Central memory CD8-positive, alpha-beta T cell (primary cell): ENCODE results near the gene R3HDM4.

Experiments
- ATAC-seq: fragments of 150-1000 bp; cut with Tn5 transposase; replicated peaks from 2 replicates; pipeline ENCODE4 v1.10.0; 2022; ENCODE audit warnings: mild to moderate bottlenecking, moderate FRiP score, moderate number of reproducible peaks; ENCODE audit not compliant: poor library complexity, severe bottlenecking; ENCODE audit errors: extremely low read depth
- DNase-seq, 2 donors: peaks; one replicate each; pipeline ENCODE4 v3.0.0; 2021; ENCODE audit warnings: low spot score in 2 of 2
- H3K27ac Mint-ChIP-seq: one replicate; pipeline ENCODE4 v1.8.0; 2022; ENCODE audit warnings: low read depth, mild to moderate bottlenecking, moderate library complexity, mixed read lengths
- H3K27me3 Mint-ChIP-seq: one replicate; pipeline ENCODE4 v1.8.0; 2022; ENCODE audit warnings: mixed read lengths
- H3K36me3 Mint-ChIP-seq: one replicate; pipeline ENCODE4 v1.8.0; 2022; ENCODE audit warnings: mild to moderate bottlenecking, moderate library complexity, mixed read lengths; ENCODE audit not compliant: insufficient read depth
- H3K4me1 Mint-ChIP-seq: one replicate; pipeline ENCODE4 v1.8.0; 2022; ENCODE audit warnings: mixed read lengths
- H3K4me3 Mint-ChIP-seq: one replicate; pipeline ENCODE4 v1.8.0; 2022; ENCODE audit warnings: mild to moderate bottlenecking, moderate library complexity, mixed read lengths
- H3K9me3 Mint-ChIP-seq: one replicate; pipeline ENCODE4 v1.8.0; 2022; ENCODE audit warnings: mixed read lengths

R3HDM4 gene

DNA sequence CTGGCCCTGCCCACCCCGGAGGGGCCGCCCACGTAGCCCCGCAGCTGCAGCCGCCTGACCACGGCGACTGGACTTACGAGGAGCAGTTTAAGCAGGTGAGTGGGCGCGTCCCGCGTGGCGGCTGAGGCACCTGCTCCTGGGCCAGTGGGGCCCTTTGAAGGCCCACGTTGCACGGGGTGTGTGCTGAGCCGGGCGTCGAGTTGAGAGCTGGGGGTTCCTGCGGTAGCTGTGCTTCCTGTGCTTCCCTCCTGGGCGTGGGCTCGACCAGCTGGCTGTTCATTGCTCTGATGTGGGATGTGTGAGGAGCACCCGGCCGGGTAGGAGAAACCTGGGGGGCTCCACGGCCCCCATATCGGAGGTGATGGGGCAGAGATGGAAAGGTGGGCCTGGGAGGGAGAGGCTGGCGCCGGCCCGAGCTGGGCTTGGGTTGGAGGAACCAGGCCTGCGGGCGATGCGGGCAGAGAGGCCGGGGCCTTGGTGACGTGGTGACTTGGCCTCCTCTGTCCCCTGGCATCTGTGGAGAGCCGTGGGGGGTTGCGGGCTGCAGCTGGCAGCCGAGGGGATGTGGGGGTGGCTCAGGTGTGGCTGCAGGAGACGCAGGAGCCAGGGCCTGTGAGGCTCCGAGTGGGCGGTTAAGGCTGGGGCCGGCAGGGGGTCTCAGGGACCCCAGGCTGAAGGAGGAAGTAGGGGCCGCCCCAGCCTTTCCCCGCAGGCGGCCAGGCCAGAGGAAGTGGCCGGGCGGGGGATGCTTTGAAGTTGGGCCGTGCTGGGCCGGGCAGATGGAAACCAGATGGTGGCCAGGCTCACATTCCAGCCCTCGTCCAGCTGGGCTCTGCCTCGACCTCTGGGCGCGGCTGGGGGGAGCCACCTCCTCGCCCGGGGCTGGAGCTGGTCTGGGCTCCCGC is 19.9 kb upstream of the R3HDM4 start:
- peaks cover 4% of the 10 kb centered on the region for H3K36me3 Mint-ChIP-seq
- H3K9me3 Mint-ChIP-seq, result no peaks in the 10 kb centered on the region
- no peaks in the 10 kb centered on the region for H3K27me3 Mint-ChIP-seq
- peak overlapping the region; percentile 68 for H3K27ac Mint-ChIP-seq
- H3K4me3 Mint-ChIP-seq, result peak overlapping the region; percentile 63
- DNase-seq, result no peak
- ATAC-seq, result no peak
- H3K4me1 Mint-ChIP-seq, result peaks cover 14% of the 10 kb centered on the region

DNA sequence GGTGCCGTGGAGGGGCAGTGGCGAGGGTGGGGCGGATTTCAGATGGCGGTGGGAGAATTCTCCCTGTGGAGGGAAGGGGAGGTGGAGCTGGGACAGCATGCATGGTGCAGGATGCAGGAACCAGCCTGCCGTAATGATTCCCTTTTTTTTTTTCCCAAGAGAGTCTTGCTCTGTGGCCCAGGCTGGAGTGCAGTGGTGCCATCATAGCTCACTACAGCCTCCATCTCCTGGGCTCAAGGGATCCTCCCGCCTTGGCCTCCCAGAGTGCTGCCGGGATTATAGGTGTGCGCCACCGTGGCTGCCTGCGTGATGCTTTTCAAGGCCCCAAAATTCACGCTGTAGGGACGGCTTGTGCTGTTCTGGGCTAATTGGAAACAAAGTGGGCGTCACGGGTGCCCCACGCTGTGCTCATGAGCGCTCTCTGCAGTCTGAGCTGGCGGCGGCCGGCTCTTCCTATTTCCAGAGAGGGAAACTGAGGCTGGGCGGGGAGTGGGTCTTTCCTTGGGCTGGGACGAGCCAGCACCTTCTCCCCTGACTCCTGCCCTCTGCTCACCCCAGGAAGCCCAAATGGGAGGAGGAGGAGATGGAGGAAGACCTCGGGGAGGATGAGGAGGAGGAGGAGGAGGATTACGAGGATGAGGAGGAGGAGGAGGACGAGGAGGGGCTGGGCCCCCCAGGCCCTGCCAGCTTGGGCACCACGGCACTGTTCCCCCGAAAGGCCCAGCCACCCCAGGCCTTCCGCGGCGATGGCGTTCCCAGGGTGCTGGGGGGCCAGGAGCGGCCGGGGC is 19.0 kb upstream of the R3HDM4 start:
- Mint-ChIP-seq H3K4me1 (peaks cover 10% of the 10 kb centered on the region), H3K4me3 (peak overlapping the region; percentile 25), H3K27me3 (no peaks in the 10 kb centered on the region), H3K27ac (peak overlapping the region; percentile 68), H3K36me3 (peaks cover 3% of the 10 kb centered on the region), H3K9me3 (no peaks in the 10 kb centered on the region)
- DNase-seq (no peak), ATAC-seq (no peak)

DNA sequence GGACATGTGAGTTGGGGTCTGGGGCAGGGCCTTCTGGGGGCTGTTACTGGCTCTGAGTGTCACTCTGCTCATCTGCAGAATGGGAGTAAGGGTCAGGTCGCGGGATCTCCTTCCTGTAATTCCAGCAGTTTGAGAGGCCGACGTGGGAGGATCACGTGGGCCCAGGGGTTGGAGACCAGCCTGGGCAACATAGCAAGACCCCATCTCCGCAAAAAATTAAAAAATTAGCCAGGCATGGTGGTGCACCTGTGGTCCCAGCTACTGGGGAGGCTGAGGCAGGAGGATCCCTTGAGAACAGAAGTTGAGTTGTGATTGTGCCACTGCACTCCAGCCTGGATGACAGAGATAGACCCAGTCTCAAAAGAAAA is 16.9 kb upstream of the R3HDM4 start:
- no peak overlapping the region for H3K4me3 Mint-ChIP-seq
- H3K36me3 Mint-ChIP-seq, result peaks cover 4% of the 10 kb centered on the region
- no peaks in the 10 kb centered on the region for H3K27me3 Mint-ChIP-seq
- peaks cover 10% of the 10 kb centered on the region for H3K4me1 Mint-ChIP-seq
- ATAC-seq (no peak), DNase-seq (no peak)
- no peak overlapping the region for H3K27ac Mint-ChIP-seq
- no peaks in the 10 kb centered on the region for H3K9me3 Mint-ChIP-seq

DNA sequence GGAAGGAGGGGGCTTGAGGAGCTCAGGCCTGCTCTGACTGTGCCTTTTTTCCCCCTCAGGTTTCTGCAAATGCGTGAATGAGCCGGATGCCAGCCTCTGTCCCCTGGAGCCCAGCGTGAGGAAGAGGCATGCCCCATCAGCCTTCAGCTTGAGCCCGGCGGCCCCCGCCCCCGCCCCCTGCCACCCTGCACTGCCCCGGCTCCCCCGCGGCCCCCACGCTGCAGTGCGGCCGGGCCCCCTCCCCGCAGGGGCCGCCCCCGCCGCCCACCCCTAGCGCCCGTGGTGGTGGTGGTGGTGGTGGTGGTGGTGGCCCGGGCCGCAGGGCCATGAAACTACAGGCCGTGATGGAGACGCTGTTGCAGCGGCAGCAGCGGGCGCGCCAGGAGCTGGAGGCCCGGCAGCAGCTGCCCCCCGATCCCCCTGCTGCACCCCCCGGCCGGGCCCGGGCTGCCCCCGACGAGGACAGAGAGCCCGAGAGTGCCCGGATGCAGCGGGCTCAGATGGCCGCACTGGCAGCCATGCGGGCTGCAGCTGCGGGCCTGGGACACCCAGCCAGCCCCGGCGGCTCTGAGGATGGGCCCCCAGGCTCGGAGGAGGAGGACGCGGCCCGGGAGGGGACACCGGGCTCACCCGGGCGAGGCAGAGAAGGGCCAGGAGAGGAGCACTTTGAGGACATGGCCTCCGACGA is 16.3 kb upstream of the R3HDM4 start:
- Mint-ChIP-seq H3K36me3 (peaks cover 4% of the 10 kb centered on the region), H3K9me3 (no peaks in the 10 kb centered on the region), H3K4me3 (no peak overlapping the region), H3K27me3 (no peaks in the 10 kb centered on the region), H3K27ac (no peak overlapping the region), H3K4me1 (peaks cover 10% of the 10 kb centered on the region)
- ATAC-seq, result no peak
- no peak for DNase-seq

DNA sequence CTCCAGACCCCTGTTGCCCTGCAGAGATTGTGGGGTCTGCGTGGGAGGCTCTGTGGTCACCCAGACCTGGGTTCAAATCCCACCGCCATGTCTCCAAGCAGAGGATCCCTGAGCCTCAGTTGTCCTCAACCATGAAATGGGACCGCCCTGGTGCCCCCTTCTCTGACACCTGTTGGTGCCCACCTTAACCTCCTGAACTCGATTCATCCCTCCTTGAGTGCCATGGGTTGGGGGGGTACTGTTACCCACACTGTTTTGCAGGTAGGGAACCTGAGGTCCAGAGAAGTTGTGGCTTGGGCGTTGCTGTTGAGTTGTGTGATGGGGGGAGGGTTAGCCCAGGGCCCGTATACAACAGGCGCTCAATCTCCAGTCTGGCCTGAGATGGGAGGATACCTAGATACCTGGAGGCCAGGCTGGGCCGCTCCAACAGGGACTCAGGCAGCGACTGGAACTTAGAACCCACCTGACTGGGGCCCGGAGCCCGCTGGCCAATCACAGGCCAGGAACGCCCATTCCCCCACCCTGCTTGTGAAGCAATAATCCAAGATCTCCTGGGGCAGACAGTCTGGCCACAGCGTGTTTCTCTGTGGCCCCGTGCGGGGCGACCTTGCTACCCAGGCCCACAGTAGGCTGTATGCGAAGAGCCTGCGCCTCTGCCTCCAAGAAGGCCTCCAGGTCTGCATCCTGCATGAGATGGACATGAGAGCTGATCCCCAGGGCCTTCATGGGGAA is 15.6 kb upstream of the R3HDM4 start:
- Mint-ChIP-seq H3K4me1 (peaks cover 10% of the 10 kb centered on the region), H3K27ac (no peak overlapping the region), H3K36me3 (peaks cover 4% of the 10 kb centered on the region), H3K9me3 (no peaks in the 10 kb centered on the region), H3K4me3 (no peak overlapping the region), H3K27me3 (no peaks in the 10 kb centered on the region)
- ATAC-seq, result no peak
- no peak for DNase-seq

DNA sequence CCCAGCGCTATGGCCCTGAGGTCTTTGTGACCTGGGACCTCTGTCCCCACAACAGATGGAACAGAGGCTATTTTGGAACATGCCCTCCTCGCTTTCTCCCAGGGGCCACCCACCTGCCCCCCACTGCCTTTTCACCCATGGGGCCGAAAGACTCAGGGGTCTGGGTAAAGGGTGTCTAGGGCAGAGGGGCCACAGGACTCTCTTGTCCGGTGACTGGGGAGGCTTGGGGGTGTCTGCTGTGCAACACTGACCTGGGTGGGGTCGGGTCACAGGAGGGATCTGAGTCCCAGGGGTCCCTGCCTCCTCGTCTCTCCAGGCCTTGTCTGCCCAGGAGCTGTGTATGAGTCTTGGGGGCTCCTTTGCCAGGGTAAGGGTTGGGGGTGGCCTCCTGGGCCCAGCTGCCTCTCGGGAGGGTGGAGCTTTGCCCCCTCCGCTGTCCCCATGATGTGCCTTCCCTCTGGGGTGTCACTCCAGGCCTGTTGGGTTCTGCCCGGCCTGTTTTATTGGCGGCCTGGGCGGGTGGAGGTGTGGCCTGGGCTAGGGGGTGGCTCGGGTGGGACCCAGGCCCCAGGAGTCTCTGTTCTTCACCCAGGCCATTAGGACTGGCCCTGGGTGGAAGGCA is 14.9 kb upstream of the R3HDM4 start:
- no peak overlapping the region for H3K27ac Mint-ChIP-seq
- peaks cover 8% of the 10 kb centered on the region for H3K4me1 Mint-ChIP-seq
- peak overlapping the region; percentile 27 for H3K4me3 Mint-ChIP-seq
- H3K36me3 Mint-ChIP-seq, result peaks cover 4% of the 10 kb centered on the region
- no peaks in the 10 kb centered on the region for H3K9me3 Mint-ChIP-seq
- no peak for DNase-seq
- no peaks in the 10 kb centered on the region for H3K27me3 Mint-ChIP-seq
- no peak for ATAC-seq

DNA sequence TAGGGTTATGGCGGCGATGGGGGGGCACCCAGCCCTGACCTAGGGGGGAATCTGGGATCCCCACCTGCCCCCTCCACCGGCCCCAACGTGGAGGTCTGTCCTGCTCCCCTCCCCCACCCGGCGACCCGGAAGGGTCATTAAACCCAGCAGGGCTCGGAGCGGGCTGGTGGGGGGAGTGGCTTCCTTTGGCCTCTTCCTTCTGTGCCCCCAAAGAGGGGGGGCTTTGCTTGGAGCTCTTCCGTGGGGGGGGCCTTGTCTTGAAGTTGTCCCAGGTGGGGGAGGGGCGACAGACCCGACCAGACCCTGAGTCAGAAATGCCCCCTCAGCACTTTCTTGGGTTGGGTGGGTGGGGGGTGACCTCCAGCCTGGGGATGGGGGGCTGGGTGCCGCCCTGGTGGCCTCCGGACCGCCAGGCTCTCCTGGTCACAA is 14.3 kb upstream of the R3HDM4 start:
- Mint-ChIP-seq H3K36me3 (peaks cover 4% of the 10 kb centered on the region), H3K27me3 (no peaks in the 10 kb centered on the region), H3K4me3 (peak overlapping the region; percentile 27), H3K9me3 (no peaks in the 10 kb centered on the region), H3K4me1 (peaks cover 4% of the 10 kb centered on the region), H3K27ac (no peak overlapping the region)
- DNase-seq (no peak), ATAC-seq (no peak)

DNA sequence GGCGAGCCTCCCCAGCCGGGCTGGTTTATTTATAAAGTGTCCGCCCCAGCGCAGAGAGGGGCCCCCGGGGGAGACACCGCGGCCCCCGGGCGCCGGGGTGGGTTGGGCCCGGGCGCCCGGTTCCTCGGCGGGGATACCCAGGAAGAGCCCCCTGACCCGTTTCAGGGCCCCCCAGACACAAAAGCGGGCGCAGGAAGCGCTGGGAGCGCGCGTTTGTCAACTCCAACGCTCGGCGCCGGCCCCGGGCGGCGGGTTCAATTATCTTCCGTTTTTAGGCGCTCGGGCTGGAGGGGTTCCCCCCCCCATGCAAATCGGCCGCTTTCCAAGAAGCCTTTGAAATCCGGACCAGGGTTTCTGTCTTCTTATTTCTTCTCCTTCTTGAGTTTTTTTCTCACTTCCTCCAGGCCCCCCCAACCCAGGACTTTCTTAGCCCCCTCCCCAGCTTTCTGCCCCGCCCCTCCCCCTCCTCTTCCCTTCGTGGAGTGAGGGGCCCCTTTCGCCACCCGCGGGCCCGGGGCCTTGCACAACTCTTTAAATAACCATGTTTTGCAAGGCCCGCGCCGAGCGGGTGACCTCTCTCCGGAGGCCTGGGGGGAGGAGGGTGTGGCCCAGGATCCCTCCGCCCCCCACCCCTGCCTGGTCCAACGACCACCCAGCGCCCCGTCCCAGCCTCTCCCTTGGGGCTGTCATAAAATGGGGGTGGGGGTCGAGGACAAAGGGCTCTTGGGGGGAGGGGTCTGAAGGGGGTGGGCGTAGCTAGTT is 13.8 kb upstream of the R3HDM4 start:
- H3K27me3 Mint-ChIP-seq, result no peaks in the 10 kb centered on the region
- peak overlapping the region; percentile 59 for H3K27ac Mint-ChIP-seq
- ATAC-seq (no peak), DNase-seq (no peak)
- H3K9me3 Mint-ChIP-seq, result no peaks in the 10 kb centered on the region
- no peaks in the 10 kb centered on the region for H3K4me1 Mint-ChIP-seq
- peak overlapping the region; percentile 80 for H3K4me3 Mint-ChIP-seq
- H3K36me3 Mint-ChIP-seq, result peaks cover 4% of the 10 kb centered on the region

DNA sequence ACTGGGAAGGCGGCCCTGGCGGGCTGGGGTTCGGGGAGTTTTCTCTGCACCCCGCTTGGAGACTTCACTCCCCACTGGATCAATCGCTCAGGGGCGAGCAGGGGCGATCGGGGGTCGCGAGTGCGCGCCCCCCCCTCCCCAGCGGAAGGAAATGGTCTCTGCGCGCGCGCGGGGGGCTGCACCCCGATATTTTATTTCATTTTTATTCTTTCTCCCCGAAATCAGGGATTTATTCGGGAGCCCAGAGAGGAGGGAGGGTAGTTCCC is 13.2 kb upstream of the R3HDM4 start:
- no peak overlapping the region for H3K27ac Mint-ChIP-seq
- H3K9me3 Mint-ChIP-seq, result no peaks in the 10 kb centered on the region
- ATAC-seq (no peak), DNase-seq (no peak)
- H3K27me3 Mint-ChIP-seq, result no peaks in the 10 kb centered on the region
- H3K36me3 Mint-ChIP-seq, result peaks cover 4% of the 10 kb centered on the region
- H3K4me3 Mint-ChIP-seq, result peak overlapping the region; percentile 80
- H3K4me1 Mint-ChIP-seq, result peaks cover 3% of the 10 kb centered on the region

DNA sequence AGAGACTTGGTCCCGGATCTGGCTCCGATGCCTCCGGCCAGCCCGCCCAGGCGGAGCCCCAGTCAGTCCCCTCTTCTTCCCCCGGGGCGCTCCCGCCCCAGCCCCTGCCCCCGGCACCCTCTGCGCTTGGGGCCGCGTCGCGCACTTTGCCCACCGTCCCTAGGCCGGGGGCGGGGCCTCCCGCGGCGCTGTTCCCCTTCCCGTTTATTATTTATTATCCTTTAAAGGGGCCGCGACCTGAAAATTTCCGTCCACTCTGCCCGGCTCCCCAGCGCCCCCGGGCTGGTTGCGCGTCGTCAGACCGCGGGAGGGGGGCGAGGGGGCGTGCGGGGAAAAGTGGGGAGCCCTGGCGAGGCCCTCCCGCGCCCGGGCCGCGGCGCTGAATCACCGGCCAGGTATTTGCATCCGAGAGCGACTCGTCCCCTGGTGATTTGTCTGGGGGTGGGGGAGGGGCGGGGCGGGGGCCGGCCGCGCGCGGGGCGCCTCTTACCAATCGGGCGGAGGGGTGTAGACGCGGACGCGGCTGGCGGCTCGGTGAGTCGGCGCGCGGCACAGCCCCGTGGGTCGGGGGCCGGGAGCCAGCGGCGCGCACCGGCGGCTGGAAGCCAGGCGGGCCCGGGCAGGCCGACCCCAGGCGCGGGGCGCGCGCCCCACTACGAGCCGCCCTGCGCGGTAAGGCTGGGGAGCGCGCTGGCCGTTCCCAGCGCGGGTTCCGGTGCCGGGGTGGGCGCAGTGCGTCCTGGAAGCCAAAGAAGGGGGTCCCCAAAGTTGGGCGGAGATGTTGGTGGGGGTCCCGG is 12.7 kb upstream of the R3HDM4 start, which contains the start of gene ARID3A:
ARID3A (plus strand) TSS at position 510 of the 797 bp plus-strand sequence. CDS start 3,494 bp downstream, outside the sequence.
- Mint-ChIP-seq H3K4me3 (peak within 1 kb of the TSS; percentile 80), H3K27ac (peak within 1 kb of the TSS; percentile 59)

DNA sequence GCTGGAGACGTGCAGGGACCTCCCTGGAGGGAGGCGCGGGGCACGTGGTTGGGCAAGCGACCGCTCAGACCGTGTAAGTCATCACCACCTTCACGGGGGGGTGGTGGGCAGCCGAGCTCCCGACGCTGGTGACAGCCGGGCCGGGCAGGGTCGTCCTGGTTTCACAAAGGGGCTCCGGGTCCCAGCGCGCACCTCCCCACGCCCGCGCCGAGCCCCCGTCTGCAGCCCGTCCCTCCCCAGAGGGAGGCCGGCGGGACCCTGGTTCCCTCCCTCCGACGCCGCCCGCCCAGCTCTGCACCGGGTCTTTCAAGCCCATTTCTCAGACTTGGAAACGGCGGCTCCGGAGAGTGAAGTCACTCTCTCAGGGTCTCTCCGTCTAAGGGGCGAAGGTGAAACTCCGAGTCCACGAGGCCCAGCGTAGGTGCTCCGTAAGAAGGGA is 12.1 kb upstream of the R3HDM4 start:
- H3K9me3 Mint-ChIP-seq, result no peaks in the 10 kb centered on the region
- ATAC-seq, result peak; percentile 52
- H3K4me3 Mint-ChIP-seq, result peak overlapping the region; percentile 80
- H3K36me3 Mint-ChIP-seq, result peaks cover 7% of the 10 kb centered on the region
- DNase-seq, result no peak
- peaks cover 10% of the 10 kb centered on the region for H3K4me1 Mint-ChIP-seq
- H3K27ac Mint-ChIP-seq, result no peak overlapping the region
- H3K27me3 Mint-ChIP-seq, result no peaks in the 10 kb centered on the region

More for the DNA sequence above, 12.7 kb upstream of the R3HDM4 start, which contains the start of gene ARID3A:
- peaks cover 9% of the 10 kb centered on the region for H3K4me1 Mint-ChIP-seq
- DNase-seq (peak; percentile 65 to 67), ATAC-seq (peak; percentile 66)
- no peaks in the 10 kb centered on the region for H3K27me3 Mint-ChIP-seq
- H3K36me3 Mint-ChIP-seq, result peaks cover 6% of the 10 kb centered on the region
- no peaks in the 10 kb centered on the region for H3K9me3 Mint-ChIP-seq
